ENCODE data around the gene COL28A1. TPM values are rescaled to one million over a fixed set of nuclear protein-coding genes. Genes with fewer than 3 reads are reported as not detected.

COL28A1 gene
- total and polyA plus RNA-seq, 4 donors = 1.3 to 10.2 (median 3.2) TPM

DNA sequence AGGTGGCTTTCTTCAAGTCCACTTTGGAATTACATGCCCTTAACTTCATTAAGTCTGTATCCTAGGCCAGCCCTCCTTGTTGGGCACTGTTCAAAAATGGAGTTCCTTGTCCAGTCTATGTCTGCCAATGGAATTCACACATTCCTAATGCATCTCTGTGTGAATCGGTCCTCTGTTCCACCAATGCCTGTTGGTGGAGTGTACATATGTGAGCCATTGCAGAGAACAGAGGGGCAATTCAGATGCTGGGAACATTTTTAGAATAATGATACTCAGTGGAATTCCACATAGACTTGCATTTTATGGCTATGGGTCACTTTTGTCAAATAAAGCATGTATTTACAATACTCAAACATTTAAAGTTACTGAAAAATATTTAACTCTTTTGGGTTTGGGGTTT is 108.3 kb downstream of the COL28A1 start:
- Histone ChIP-seq H3K36me3 (ENCODE audit: control insufficient read depth in 4 of 4, insufficient read depth in 4 of 4, low read length in 4 of 4) (no peaks in the 10 kb centered on the region), H3K27me3 (ENCODE audit: control insufficient read depth in 3 of 3, insufficient read depth in 3 of 3, low read length in 2 of 3) (no peaks in the 10 kb centered on the region), H3K9me3 (ENCODE audit: control insufficient read depth in 4 of 4, insufficient read depth in 3 of 4, low read length in 3 of 4) (no peaks in the 10 kb centered on the region), H3K4me3 (no peak overlapping the region), H3K9ac (ENCODE audit: insufficient read depth in 1 of 2, low read length in 2 of 2) (no peak overlapping the region), H3K4me1 (ENCODE audit: control insufficient read depth in 5 of 5, insufficient read depth in 5 of 5, low read length in 5 of 5) (peaks cover 0 to 6% (median 3%) of the 10 kb centered on the region in 5 donors), H3K27ac (ENCODE audit: low read depth in 1 of 2, low read length in 1 of 2) (no peak overlapping the region)
- WGBS, 2 donors = 86 to 94% methylated on average over 1 of the region's 1 CpG
- DNase-seq (no peak), ATAC-seq (ENCODE audit: insufficient read depth, low FRiP score) (no peak)
- TF ChIP-seq, protein P1, sequence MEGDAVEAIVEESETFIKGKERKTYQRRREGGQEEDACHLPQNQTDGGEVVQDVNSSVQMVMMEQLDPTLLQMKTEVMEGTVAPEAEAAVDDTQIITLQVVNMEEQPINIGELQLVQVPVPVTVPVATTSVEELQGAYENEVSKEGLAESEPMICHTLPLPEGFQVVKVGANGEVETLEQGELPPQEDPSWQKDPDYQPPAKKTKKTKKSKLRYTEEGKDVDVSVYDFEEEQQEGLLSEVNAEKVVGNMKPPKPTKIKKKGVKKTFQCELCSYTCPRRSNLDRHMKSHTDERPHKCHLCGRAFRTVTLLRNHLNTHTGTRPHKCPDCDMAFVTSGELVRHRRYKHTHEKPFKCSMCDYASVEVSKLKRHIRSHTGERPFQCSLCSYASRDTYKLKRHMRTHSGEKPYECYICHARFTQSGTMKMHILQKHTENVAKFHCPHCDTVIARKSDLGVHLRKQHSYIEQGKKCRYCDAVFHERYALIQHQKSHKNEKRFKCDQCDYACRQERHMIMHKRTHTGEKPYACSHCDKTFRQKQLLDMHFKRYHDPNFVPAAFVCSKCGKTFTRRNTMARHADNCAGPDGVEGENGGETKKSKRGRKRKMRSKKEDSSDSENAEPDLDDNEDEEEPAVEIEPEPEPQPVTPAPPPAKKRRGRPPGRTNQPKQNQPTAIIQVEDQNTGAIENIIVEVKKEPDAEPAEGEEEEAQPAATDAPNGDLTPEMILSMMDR (IDR thresholded peaks at IDR 0.05; ENCODE audit: control extremely low read depth, extremely low read depth) = no peak

DNA sequence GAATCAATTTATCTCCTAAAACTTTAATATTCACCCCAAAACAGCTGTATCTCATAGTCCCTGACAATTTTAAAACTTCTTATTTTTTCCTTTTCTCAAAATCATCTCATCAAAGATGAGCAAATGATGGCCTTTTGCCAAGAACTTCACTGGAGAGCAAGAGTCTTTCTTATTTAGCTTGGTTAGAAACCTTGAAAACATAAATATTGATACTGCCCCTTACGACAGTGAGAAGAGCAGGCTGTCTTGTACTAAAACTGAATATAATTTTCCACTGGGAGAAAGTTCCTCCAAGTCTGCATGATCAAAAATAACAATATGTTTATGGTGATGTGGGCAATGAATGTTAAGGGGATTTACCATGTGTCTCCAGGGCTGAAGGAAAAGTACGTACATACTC is 109.0 kb downstream of the COL28A1 start:
- TF ChIP-seq, protein P1 (IDR thresholded peaks at IDR 0.05; ENCODE audit: control extremely low read depth, extremely low read depth) = no peak
- ATAC-seq (ENCODE audit: insufficient read depth, low FRiP score) = no peak
- H3K4me3 ChIP-seq = no peak overlapping the region

DNA sequence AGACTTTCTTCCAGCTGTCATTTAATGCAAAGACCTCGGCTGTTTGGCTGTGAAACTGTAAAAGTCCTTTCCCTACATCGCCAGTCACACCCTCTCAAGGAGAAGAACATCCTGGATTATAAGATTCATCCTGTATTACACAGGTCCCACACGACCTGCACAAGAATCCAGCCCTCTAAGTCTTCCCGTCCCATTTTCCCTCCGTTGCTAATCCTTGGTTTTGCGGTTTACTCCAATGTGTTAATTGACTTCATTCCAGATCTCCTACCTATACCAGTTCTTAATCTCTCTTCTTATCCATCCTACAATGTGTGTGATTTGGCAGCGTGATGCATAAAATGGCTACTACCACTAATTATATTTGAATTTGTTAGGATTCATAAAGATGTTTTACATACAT is 110.4 kb downstream of the COL28A1 start:
- no peaks in the 10 kb centered on the region for H3K36me3 ChIP-seq (ENCODE audit: control insufficient read depth in 4 of 4, insufficient read depth in 4 of 4, low read length in 4 of 4)
- no peak overlapping the region for H3K9ac ChIP-seq (ENCODE audit: insufficient read depth in 1 of 2, low read length in 2 of 2)
- 86 to 94% methylated on average over 7 of the region's 7 CpGs for WGBS, 2 donors
- TF ChIP-seq, protein P1 (IDR thresholded peaks at IDR 0.05; ENCODE audit: control extremely low read depth, extremely low read depth) = no peak
- DNase-seq = no peak
- no peak for ATAC-seq (ENCODE audit: insufficient read depth, low FRiP score)
- H3K4me1 ChIP-seq (ENCODE audit: control insufficient read depth in 5 of 5, insufficient read depth in 5 of 5, low read length in 5 of 5) = peaks cover 0 to 6% (median 3%) of the 10 kb centered on the region in 5 donors
- no peaks in the 10 kb centered on the region for H3K9me3 ChIP-seq (ENCODE audit: control insufficient read depth in 4 of 4, insufficient read depth in 3 of 4, low read length in 3 of 4)
- no peaks in the 10 kb centered on the region for H3K27me3 ChIP-seq (ENCODE audit: control insufficient read depth in 3 of 3, insufficient read depth in 3 of 3, low read length in 2 of 3)
- no peak overlapping the region for H3K27ac ChIP-seq (ENCODE audit: low read depth in 1 of 2, low read length in 1 of 2)
- no peak overlapping the region for H3K4me3 ChIP-seq

More for the DNA sequence above, 109.0 kb downstream of the COL28A1 start:
- Histone ChIP-seq H3K9me3 (ENCODE audit: control insufficient read depth in 4 of 4, insufficient read depth in 3 of 4, low read length in 3 of 4) (no peaks in the 10 kb centered on the region), H3K27me3 (ENCODE audit: control insufficient read depth in 3 of 3, insufficient read depth in 3 of 3, low read length in 2 of 3) (no peaks in the 10 kb centered on the region), H3K9ac (ENCODE audit: insufficient read depth in 1 of 2, low read length in 2 of 2) (no peak overlapping the region), H3K27ac (ENCODE audit: low read depth in 1 of 2, low read length in 1 of 2) (no peak overlapping the region), H3K36me3 (ENCODE audit: control insufficient read depth in 4 of 4, insufficient read depth in 4 of 4, low read length in 4 of 4) (no peaks in the 10 kb centered on the region), H3K4me1 (ENCODE audit: control insufficient read depth in 5 of 5, insufficient read depth in 5 of 5, low read length in 5 of 5) (peaks cover 0 to 6% (median 3%) of the 10 kb centered on the region in 5 donors)
- peak in 2 of 3 donors; percentile 40 to 42 for DNase-seq
- WGBS, 2 donors = 81 to 88% methylated on average over 2 of the region's 2 CpGs
